Measurements from ENCODE around the gene TMEM198.

The TMEM198 gene

DNA sequence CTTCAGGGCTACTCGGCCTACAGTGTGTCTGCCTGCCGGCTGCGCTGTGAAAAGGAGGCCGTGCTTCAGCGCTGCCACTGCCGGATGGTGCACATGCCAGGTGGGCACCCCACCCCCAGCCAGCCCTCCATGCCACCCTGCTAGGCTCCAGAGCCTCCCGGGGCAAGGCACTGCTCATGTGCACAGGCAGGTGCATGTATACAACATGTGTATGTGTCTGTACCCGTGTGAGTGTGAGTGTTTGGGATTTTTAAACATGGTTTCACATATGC lies 11.5 kb upstream of the TMEM198 start:
- TF ChIP-seq PAX5 (IDR thresholded peaks at IDR 0.05; ENCODE audit: insufficient read depth, low read length, severe bottlenecking), result no peak
- no peak for TF ChIP-seq POLR2AphosphoS5 (IDR thresholded peaks at IDR 0.05; ENCODE audit: low read depth, low read length)
- TF ChIP-seq POU2F2 (IDR thresholded peaks at IDR 0.05; ENCODE audit: low read depth, low read length), result no peak
- TF ChIP-seq POLR2A (IDR thresholded peaks at IDR 0.05; ENCODE audit: low read depth, low read length), result no peak
- TF ChIP-seq TAF1 (IDR thresholded peaks at IDR 0.05; ENCODE audit: low read depth, low read length), result no peak
- no peak for TF ChIP-seq SPI1 (IDR thresholded peaks at IDR 0.05; ENCODE audit: low read depth, low read length)
- no peak for FAIRE-seq
- DNase-seq (ENCODE audit: insufficient read length, low spot score), result no peak

DNA sequence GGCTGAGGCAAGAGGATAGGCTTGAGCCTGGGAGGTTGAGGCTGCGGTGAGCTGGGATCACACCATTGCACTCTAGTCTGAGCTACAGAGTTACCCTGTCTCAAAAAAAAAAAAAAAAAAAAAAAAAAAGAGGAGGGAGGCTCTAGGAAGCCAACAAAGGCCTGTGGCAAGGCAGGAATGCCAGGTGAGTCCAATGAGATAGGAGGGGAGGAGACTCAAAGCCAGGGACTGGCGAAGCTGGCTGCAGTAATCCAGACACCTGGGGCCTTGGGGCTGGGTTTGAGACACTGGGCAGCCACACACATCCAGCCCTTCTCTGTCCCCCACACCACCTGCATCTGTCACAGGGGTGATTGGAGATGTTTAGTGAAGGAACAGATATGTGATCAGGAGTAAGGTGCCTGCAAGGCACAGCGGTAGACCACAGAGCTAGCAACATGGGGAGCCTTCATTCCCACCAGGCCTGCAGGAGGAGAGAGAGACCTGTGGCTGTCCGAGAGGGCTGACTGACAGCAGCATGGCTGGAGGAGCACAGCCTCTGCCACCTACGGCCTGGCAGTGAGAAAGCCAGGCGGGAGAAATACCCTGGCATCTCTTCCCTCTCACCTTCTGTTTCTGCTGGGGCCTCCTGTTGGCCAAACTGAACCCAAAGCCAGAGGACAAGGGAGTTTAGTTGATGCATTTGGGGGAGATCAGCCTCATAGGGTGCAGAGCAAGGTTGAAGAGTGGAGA lies 9.7 kb upstream of the TMEM198 start:
- TF ChIP-seq POLR2AphosphoS5 (IDR thresholded peaks at IDR 0.05; ENCODE audit: low read depth, low read length) (no peak), SPI1 (IDR thresholded peaks at IDR 0.05; ENCODE audit: low read depth, low read length) (no peak), POLR2A (IDR thresholded peaks at IDR 0.05; ENCODE audit: low read depth, low read length) (no peak)
- FAIRE-seq, result no peak
- no peak for DNase-seq (ENCODE audit: insufficient read length, low spot score)

DNA sequence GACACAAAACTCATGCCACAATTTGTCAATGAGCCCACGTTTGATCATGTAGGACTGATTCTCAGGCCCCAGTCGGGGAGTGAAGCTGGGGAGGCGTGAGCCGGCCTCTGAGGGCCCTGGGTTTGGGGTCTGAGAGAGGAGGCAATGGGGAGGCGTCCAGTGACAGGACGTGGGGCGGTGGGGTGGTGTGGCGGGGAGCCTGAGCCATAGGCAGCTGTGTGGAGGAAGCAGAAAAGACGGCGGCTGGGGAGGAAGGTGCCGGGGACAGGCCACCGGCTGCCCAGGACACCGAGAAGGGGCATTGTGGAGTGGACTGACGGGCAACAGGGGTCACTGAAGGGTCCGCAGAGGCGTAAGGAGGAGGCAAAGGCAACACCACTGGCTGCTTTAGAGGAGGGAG lies 7.4 kb upstream of the TMEM198 start:
- DNase-seq (ENCODE audit: insufficient read length, low spot score), result no peak
- no peak for TF ChIP-seq PAX5 (IDR thresholded peaks at IDR 0.05; ENCODE audit: insufficient read depth, low read length, severe bottlenecking)
- no peak for TF ChIP-seq POU2F2 (IDR thresholded peaks at IDR 0.05; ENCODE audit: low read depth, low read length)
- no peak for TF ChIP-seq TAF1 (IDR thresholded peaks at IDR 0.05; ENCODE audit: low read depth, low read length)
- no peak for TF ChIP-seq POLR2A (IDR thresholded peaks at IDR 0.05; ENCODE audit: low read depth, low read length)
- no peak for FAIRE-seq

DNA sequence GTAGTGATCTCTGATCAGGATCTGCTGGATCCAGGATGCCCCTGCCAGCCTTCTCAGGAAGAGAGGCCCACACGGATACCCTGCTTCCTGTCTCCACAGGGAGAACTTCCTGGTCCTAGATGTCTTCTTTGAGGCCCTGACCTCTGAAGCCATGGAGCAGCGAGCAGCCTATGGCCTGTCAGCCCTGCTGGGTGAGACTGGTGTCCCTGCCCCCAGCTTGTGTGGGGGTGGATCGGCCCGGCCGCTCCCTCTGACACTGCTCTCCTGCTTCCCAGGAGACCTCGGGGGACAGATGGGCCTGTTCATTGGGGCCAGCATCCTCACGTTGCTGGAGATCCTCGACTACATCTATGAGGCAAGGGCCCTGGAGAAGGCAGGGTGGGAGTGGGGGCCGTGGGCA lies 6.9 kb upstream of the TMEM198 start:
- TF ChIP-seq SPI1 (IDR thresholded peaks at IDR 0.05; ENCODE audit: low read depth, low read length) (no peak), TAF1 (IDR thresholded peaks at IDR 0.05; ENCODE audit: low read depth, low read length) (no peak), POLR2AphosphoS5 (IDR thresholded peaks at IDR 0.05; ENCODE audit: low read depth, low read length) (no peak), POLR2A (IDR thresholded peaks at IDR 0.05; ENCODE audit: low read depth, low read length) (no peak), PAX5 (IDR thresholded peaks at IDR 0.05; ENCODE audit: insufficient read depth, low read length, severe bottlenecking) (no peak), POU2F2 (IDR thresholded peaks at IDR 0.05; ENCODE audit: low read depth, low read length) (no peak)
- no peak for FAIRE-seq
- DNase-seq (ENCODE audit: insufficient read length, low spot score), result no peak

DNA sequence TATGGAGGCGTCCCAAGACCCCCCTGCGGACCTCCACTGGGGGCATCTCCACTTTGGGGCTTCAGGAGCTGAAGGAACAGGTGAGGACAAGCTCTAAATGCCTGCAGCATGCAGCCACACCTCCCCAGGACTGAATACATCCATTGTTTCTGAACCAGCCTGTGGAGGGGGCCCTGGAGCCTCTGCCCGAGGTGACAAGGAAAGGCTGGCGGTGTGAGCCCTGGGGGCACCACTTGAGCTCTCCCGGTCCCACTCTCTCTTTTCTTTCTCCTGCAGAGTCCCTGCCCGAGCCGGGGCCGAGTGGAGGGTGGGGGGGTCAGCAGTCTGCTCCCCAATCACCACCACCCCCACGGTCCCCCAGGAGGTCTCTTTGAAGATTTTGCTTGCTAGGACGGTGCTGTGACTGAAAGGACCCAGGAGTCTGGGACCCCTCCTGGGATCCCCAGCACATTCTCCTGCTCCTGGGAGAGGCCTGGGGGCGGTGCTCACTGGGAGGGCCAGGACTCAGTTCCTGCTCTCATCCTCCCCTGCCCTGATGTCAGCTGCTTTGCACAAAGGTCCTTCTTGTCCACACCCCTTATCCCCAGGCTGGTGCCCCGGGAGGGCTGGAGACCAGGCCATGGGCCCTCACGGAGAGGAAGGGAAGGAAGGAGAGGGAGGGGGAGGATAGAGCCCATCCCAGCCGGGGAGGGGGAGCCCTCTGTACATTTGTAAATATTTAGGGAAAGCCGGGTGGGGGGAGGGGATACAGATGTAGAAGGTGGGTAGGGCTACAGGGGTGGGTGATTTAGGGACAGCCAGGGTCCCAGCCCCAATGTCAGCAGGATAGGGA lies 6.0 kb upstream of the TMEM198 start:
- FAIRE-seq (no peak), DNase-seq (ENCODE audit: insufficient read length, low spot score) (no peak)
- TF ChIP-seq SPI1 (IDR thresholded peaks at IDR 0.05; ENCODE audit: low read depth, low read length), result no peak
- no peak for TF ChIP-seq TAF1 (IDR thresholded peaks at IDR 0.05; ENCODE audit: low read depth, low read length)
- no peak for TF ChIP-seq POLR2A (IDR thresholded peaks at IDR 0.05; ENCODE audit: low read depth, low read length)
- no peak for TF ChIP-seq POLR2AphosphoS5 (IDR thresholded peaks at IDR 0.05; ENCODE audit: low read depth, low read length)
- no peak for TF ChIP-seq PAX5 (IDR thresholded peaks at IDR 0.05; ENCODE audit: insufficient read depth, low read length, severe bottlenecking)
- no peak for TF ChIP-seq POU2F2 (IDR thresholded peaks at IDR 0.05; ENCODE audit: low read depth, low read length)

DNA sequence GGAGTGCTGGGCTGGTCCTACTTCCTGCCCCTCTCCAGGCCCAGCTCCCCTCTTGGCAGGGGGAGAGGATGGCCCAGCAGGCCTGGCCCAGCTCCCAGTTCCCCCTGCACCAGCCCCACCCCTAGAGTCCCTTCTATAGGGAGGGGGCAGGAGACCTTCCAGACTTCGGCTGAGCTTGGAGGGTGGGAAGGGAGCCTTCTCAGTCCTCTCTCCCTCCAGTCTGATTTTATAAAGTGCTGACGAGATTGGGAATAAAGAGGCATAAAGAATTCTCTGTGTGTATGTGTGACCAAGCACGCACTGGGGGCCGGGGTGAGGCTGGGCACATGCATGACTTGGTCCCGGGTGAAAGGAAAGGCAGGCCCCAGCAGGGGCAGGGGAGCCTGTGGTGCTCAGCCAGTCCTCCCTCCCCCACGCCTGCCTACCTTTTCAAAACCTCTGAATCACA lies 5.3 kb upstream of the TMEM198 start:
- DNase-seq (ENCODE audit: insufficient read length, low spot score) (no peak), FAIRE-seq (no peak)
- TF ChIP-seq POLR2A (IDR thresholded peaks at IDR 0.05; ENCODE audit: low read depth, low read length) (no peak), POLR2AphosphoS5 (IDR thresholded peaks at IDR 0.05; ENCODE audit: low read depth, low read length) (no peak), PAX5 (IDR thresholded peaks at IDR 0.05; ENCODE audit: insufficient read depth, low read length, severe bottlenecking) (no peak), SPI1 (IDR thresholded peaks at IDR 0.05; ENCODE audit: low read depth, low read length) (no peak), TAF1 (IDR thresholded peaks at IDR 0.05; ENCODE audit: low read depth, low read length) (no peak), POU2F2 (IDR thresholded peaks at IDR 0.05; ENCODE audit: low read depth, low read length) (no peak)

DNA sequence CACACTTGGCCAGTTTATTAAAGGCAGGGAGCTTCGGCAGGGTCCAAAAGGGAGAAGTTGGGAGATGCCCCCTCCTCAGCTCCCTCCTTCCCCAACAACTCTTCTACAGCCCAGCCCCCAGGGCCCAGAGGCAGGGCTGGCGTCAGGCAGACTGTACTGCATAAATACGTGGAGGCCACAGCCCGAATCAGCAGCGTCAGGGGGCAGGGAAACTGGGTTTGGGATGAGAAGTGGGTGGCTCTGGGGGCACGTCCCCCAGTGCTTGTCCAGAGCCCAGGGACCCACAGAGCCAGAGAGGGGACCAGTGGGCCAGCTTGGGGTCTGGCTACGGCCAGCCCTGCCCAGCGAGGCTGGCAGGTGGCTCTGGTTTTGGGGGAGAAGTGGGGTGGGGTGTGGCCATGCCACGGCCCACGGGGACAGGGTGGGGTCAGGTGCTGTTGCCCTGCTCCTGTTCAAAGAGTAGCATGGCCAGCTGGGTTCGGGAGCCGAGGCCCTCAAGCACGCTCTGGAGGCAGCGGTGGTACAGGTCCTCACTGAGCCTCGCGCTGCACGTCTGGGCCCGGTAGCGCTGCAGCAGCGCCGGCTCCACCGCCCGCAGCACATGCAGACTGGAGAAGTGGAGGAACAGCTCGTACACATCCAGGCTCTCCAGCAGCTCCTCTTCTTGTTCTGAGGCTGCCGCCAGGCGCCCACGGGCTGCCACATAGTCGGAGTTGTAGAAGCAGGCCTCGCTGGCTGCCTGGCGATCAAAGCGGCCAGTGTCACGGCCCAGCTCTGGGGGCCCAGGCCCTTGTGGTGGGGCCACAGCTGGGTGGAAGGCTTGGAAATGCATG lies 4.7 kb upstream of the TMEM198 start:
- DNase-seq (ENCODE audit: insufficient read length, low spot score), result no peak
- TF ChIP-seq SPI1 (IDR thresholded peaks at IDR 0.05; ENCODE audit: low read depth, low read length) (no peak), POU2F2 (IDR thresholded peaks at IDR 0.05; ENCODE audit: low read depth, low read length) (no peak), POLR2AphosphoS5 (IDR thresholded peaks at IDR 0.05; ENCODE audit: low read depth, low read length) (no peak), PAX5 (IDR thresholded peaks at IDR 0.05; ENCODE audit: insufficient read depth, low read length, severe bottlenecking) (no peak), TAF1 (IDR thresholded peaks at IDR 0.05; ENCODE audit: low read depth, low read length) (no peak), POLR2A (IDR thresholded peaks at IDR 0.05; ENCODE audit: low read depth, low read length) (no peak)
- no peak for FAIRE-seq

DNA sequence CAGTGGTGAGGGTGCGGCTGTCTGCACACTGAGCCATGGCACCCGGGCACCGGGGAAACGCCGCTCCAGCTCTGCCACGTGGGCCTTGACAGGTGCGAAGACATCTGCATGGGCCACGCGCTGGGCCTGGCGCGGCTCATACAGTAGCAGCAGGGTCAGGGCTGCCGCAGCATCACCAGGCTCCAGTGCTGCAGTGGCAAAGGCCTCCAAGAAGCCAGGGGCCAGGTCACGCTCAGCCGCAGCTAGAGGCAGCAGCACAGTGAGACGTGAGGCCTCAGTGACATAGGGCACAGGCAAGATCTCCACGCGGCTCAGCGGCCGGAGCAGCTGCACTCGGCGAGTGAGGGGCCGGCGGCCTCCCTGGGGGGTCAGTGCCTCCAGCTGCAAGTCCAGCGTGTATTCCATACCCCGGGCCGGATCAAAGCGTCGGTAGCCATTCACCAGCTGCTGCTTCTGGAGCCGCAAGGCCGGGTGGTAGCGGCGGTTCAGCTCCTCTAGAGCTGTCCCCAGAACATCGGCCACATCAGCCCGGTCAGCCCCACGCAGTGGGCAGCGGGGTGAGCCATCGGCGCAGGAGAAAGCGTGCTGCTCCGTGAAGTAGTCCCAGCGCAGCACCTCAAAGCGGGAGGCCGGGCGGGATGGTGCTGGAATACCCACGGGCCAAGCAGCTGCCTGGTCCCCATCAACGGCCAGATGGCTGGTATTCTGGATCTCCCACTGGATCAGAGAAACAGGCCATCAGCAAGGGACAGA lies 3.7 kb upstream of the TMEM198 start:
- FAIRE-seq, result no peak
- DNase-seq (ENCODE audit: insufficient read length, low spot score), result no peak
- TF ChIP-seq SPI1 (IDR thresholded peaks at IDR 0.05; ENCODE audit: low read depth, low read length) (no peak), POLR2AphosphoS5 (IDR thresholded peaks at IDR 0.05; ENCODE audit: low read depth, low read length) (no peak), POLR2A (IDR thresholded peaks at IDR 0.05; ENCODE audit: low read depth, low read length) (no peak)

Data from GM12891 (cell line).